Measurements from ENCODE around the gene MRPL17. TPM values are rescaled to one million over a fixed set of nuclear protein-coding genes. Genes with fewer than 3 reads are reported as not detected.

MRPL17 gene
- total RNA-seq, 1 experiment from 2014 or later: 75.0 TPM

GRCh38 chr11:6667733-6668374, 15.3 kb downstream of the MRPL17 start:
- ChIA-PET CTCF (interaction anchor here (0.7 to 2.3 kb wide), 16 partner anchors 9 to 289 kb away, joined by 3 to 24 read pairs (median 4); partner anchors contain the start of genes MRPL17 and TPP1), RAD21 (ENCODE audit: low non-redundant PET in 1 of 2, low total read pairs in 2 of 2, uncharacterized antibody in 2 of 2, unreplicated experiment in 2 of 2) (interaction anchor here (0.7 to 1.0 kb wide), 2 partner anchors 137 to 229 kb away, joined by 3 to 6 read pairs; no protein-coding TSS in a partner anchor), POLR2A (interaction anchor here (2.0 kb wide), 1 partner anchor 15 kb away, joined by 7 read pairs; the partner anchor contains the start of gene MRPL17)
- Histone ChIP-seq H2AFZ (ENCODE audit: low read depth, low read length, poor library complexity, severe bottlenecking) (peak overlapping the region; percentile 91), H3K27ac (ENCODE audit: low read depth, low read length) (no peak overlapping the region), H3K4me3 (replicated peaks in 1 of 2; ENCODE audit: low read depth in 1 of 2, low read length in 2 of 2) (no peak overlapping the region), H3K36me3 (ENCODE audit: control insufficient read depth in 1 of 2, insufficient read depth in 2 of 2, low read length in 2 of 2) (no peaks in the 10 kb centered on the region), H3K9me3 (ENCODE audit: control insufficient read depth in 1 of 2, insufficient read depth in 1 of 2, low read depth in 1 of 2, low read length in 2 of 2) (no peaks in the 10 kb centered on the region), H3K4me2 (ENCODE audit: low read length) (no peak overlapping the region), H3K4me1 (ENCODE audit: control insufficient read depth in 1 of 2, insufficient read depth in 2 of 2, low read length in 2 of 2) (peaks cover 0 to 4% of the 10 kb centered on the region in 2 experiments; a peak in 2 of 4 replicates), H4K20me1 (ENCODE audit: insufficient read depth) (no peaks in the 10 kb centered on the region), H3K9me2 (ENCODE audit: insufficient read depth) (no peaks in the 10 kb centered on the region), H3K27me3 (ENCODE audit: insufficient read depth, low read length) (no peaks in the 10 kb centered on the region), H3K79me2 (ENCODE audit: insufficient read depth, low read length) (no peaks in the 10 kb centered on the region), H3K9ac (ENCODE audit: low read length) (no peak overlapping the region)
- no peak for TF ChIP-seq CBX3 (IDR thresholded peaks at IDR 0.05; ENCODE audit: low read depth)
- no peak for TF ChIP-seq JUND (IDR thresholded peaks at IDR 0.05)
- no peak for TF ChIP-seq MAX (IDR thresholded peaks at IDR 0.05)
- no peak for TF ChIP-seq EGR1 (IDR thresholded peaks at IDR 0.05; ENCODE audit: low read depth)
- no peak for TF ChIP-seq ZBTB33 (IDR thresholded peaks at IDR 0.05; ENCODE audit: extremely low read depth, insufficient replicate concordance, low read length)
- TF ChIP-seq RAD21 (IDR thresholded peaks at IDR 0.05; ENCODE audit: low read depth): peak; percentile 49
- peak; percentile 61 to 63 (median 63); a peak in 5 of 6 replicates for TF ChIP-seq CTCF (IDR thresholded peaks at IDR 0.05 in 2 of 3, conservative IDR thresholded peaks at IDR 0.05 in 1 of 3; ENCODE audit: borderline replicate concordance in 1 of 3, insufficient read depth in 1 of 3, low read depth in 2 of 3, low read length in 2 of 3)
- TF ChIP-seq SP1 (IDR thresholded peaks at IDR 0.05; ENCODE audit: low read depth): no peak
- TF ChIP-seq ATF3 (IDR thresholded peaks at IDR 0.05): no peak
- no peak for TF ChIP-seq ZNF274 (IDR thresholded peaks at IDR 0.05; ENCODE audit: low read depth, low read length)
- no peak for TF ChIP-seq POLR2AphosphoS5 (IDR thresholded peaks at IDR 0.05; ENCODE audit: low read depth, low read length)
- TF ChIP-seq EZH2 (IDR thresholded peaks at IDR 0.05): no peak
- TF ChIP-seq ZFX (IDR thresholded peaks at IDR 0.05): no peak
- no peak for TF ChIP-seq SIN3A (IDR thresholded peaks at IDR 0.05; ENCODE audit: low read depth)
- TF ChIP-seq YY1 (IDR thresholded peaks at IDR 0.05; ENCODE audit: extremely low read depth, insufficient replicate concordance, low read depth, low read length): no peak
- TF ChIP-seq CEBPB (IDR thresholded peaks at IDR 0.05; ENCODE audit: low read depth): no peak
- DNase-seq (ENCODE audit: low read depth, low spot score) (peak; percentile 38), ATAC-seq (peak; percentile 94)
- intact Hi-C loops (cut with micrococcal nuclease): loop anchor here (5.0 kb wide), 1 partner anchor 291 kb away; no protein-coding TSS in a partner anchor
- no TSS peak for BruUV-seq (replicated peaks)
